Glomerular visceral epithelial cell (primary cell): ENCODE data around the gene SMAD3.
"Not testable (repeated sequence)": the region's sequence is repeated elsewhere in the genome, so short reads cannot be mapped to it uniquely, and the experiment has no call there.

Experiments
- DNase-seq: peaks from one replicate; pipeline ENCODE4 v3.0.0-alpha.2; 2016; ENCODE audit errors: extremely low spot score

SMAD3 gene

GRCh38 chr15:67065531-67066005, at the start of gene SMAD3:
Gene SMAD3 (plus strand): TSS chr15:67065602. CDS start chr15:67066155, 553 bp downstream.
- peak; percentile 97 for DNase-seq

GRCh38 chr15:67017311-67017710, 48.1 kb upstream of the SMAD3 start:
- no peak for DNase-seq

GRCh38 chr15:67018026-67018425, 47.4 kb upstream of the SMAD3 start:
- DNase-seq, result no peak

- DNase-seq, result no peak
These were observed 47.0 kb upstream of the SMAD3 start for GRCh38 chr15:67018441-67018840.

- no peak for DNase-seq
These were observed 46.3 kb upstream of the SMAD3 start for GRCh38 chr15:67019069-67019468.

GRCh38 chr15:67019884-67020520, 45.4 kb upstream of the SMAD3 start:
- DNase-seq, result no peak

- DNase-seq, result not testable (repeated sequence)
These were observed 44.7 kb upstream of the SMAD3 start for GRCh38 chr15:67020668-67021067.

- no peak for DNase-seq
These were observed 43.9 kb upstream of the SMAD3 start for GRCh38 chr15:67021455-67021854.

- no peak for DNase-seq
These were observed 42.8 kb upstream of the SMAD3 start for GRCh38 chr15:67022587-67023105.

GRCh38 chr15:67023517-67024313, 41.7 kb upstream of the SMAD3 start:
- no peak for DNase-seq

- DNase-seq, result peak; percentile 84
These were observed 40.9 kb upstream of the SMAD3 start for GRCh38 chr15:67024314-67024997.

GRCh38 chr15:67024998-67025368, 40.4 kb upstream of the SMAD3 start:
- peak; percentile 17 for DNase-seq

GRCh38 chr15:67025719-67026609, 39.4 kb upstream of the SMAD3 start:
- DNase-seq, result peak; percentile 52

- no peak for DNase-seq
These were observed 38.8 kb upstream of the SMAD3 start for GRCh38 chr15:67026610-67026967.

- DNase-seq, result not testable (repeated sequence)
These were observed 37.0 kb upstream of the SMAD3 start for GRCh38 chr15:67028440-67028839.

GRCh38 chr15:67030036-67030762, 35.2 kb upstream of the SMAD3 start:
- DNase-seq, result no peak

GRCh38 chr15:67031331-67031730, 34.1 kb upstream of the SMAD3 start:
- no peak for DNase-seq

- no peak for DNase-seq
These were observed 32.8 kb upstream of the SMAD3 start for GRCh38 chr15:67032608-67033007.

- no peak for DNase-seq
These were observed 32.4 kb upstream of the SMAD3 start for GRCh38 chr15:67033012-67033411.

- DNase-seq, result no peak
These were observed 31.8 kb upstream of the SMAD3 start for GRCh38 chr15:67033571-67034044.

GRCh38 chr15:67035886-67036285, 29.5 kb upstream of the SMAD3 start:
- DNase-seq, result no peak
